ENCODE data around the gene PGM2.
"Not testable (repeated sequence)": the region's sequence is repeated elsewhere in the genome, so short reads cannot be mapped to it uniquely, and the experiment has no call there.

The PGM2 gene

DNA sequence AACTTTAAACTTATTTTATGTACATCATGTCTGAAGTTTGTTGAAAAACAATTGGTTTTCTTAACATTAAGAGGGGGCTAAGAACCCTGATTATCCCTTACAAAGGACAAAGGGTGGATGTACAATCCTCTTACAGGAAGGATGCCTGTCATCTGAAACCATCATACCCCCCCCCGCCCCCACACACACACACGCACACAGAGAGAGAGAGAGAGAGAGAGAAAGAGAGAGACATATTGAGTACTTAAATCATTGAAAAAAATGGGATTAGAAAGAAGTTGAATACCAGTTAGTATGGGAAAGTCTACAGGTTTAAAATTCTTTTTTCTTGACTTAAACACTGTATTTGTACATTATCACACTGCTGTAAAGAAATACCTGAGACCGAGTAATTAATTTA lies 10.9 kb upstream of the PGM2 start:
- in situ Hi-C loops (cut with MboI; ENCODE audit: low sequenced_read_pairs, unreplicated experiment), result no loop called here
- DNase-seq (ENCODE audit: low spot score), result no peak
- TF ChIP-seq CTCF (IDR thresholded peaks at IDR 0.05; ENCODE audit: borderline replicate concordance, control extremely low read depth, extremely low read depth, insufficient read depth, missing control alignments), result no peak

DNA sequence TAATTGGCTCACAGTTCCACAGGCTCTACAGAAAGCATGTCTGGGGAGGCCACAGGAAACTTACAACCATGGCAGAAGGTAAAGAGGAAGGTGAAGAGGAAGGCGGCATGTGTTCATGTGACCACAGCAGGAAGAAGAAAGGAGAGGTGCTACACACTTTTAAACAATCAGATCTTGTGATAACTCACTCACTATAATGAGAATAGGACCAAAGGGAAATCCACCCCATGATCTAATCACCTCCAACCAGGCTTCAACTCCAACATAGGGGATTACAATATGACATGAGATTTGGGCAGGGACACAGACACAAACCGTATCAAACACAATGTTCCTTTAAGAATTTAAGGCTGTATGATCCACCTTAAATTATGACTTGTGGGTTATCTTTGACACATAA lies 10.5 kb upstream of the PGM2 start:
- DNase-seq (ENCODE audit: low spot score), result no peak
- TF ChIP-seq CTCF (IDR thresholded peaks at IDR 0.05; ENCODE audit: borderline replicate concordance, control extremely low read depth, extremely low read depth, insufficient read depth, missing control alignments), result no peak
- in situ Hi-C loops (cut with MboI; ENCODE audit: low sequenced_read_pairs, unreplicated experiment), result no loop called here

GRCh38 chr4:37816719-37817118 lies 9.8 kb upstream of the PGM2 start:
- TF ChIP-seq CTCF (IDR thresholded peaks at IDR 0.05; ENCODE audit: borderline replicate concordance, control extremely low read depth, extremely low read depth, insufficient read depth, missing control alignments), result no peak
- in situ Hi-C loops (cut with MboI; ENCODE audit: low sequenced_read_pairs, unreplicated experiment), result no loop called here
- no peak for DNase-seq (ENCODE audit: low spot score)

DNA sequence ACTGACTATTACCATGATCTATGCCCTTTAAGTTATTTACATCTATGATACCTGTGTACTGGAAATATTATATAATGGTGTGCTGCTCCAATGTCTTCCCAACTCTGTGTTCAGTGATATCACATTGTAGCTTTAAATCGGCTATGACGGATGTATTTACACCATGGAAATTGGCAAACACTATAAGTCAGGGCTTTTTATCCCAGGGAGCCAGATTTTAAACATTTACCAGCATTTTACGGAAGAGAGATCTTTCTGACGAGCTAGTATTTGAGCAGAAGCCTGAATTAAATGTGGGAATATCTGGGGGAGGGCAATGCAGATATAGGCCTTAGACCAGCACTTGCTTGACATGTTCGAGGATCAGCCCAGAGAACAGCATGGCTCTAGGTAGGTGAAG lies 7.7 kb upstream of the PGM2 start:
- in situ Hi-C loops (cut with MboI; ENCODE audit: low sequenced_read_pairs, unreplicated experiment), result no loop called here
- no peak for DNase-seq (ENCODE audit: low spot score)
- no peak for TF ChIP-seq CTCF (IDR thresholded peaks at IDR 0.05; ENCODE audit: borderline replicate concordance, control extremely low read depth, extremely low read depth, insufficient read depth, missing control alignments)

DNA sequence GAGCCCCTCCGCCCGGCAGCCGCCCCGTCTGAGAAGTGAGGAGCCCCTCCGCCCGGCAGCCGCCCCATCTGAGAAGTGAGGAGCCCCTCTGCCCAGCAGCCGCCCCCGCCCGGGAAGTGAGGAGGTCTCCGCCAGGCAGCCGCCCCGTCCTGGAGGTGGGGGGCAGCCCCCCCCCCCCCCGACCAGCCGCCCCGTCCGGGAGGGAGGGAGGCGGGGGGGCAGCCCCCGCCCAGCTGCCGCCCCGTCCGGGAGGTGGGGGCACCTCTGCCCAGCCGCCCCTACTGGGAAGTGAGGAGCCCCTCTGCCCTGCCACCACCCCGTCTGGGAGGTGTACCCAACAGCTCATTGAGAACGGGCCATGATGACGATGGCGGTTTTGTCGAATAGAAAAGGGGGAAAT lies 6.0 kb upstream of the PGM2 start:
- in situ Hi-C loops (cut with MboI; ENCODE audit: low sequenced_read_pairs, unreplicated experiment); DNase-seq (ENCODE audit: low spot score): not testable (repeated sequence)

- DNase-seq (ENCODE audit: low spot score), result no peak
- in situ Hi-C loops (cut with MboI; ENCODE audit: low sequenced_read_pairs, unreplicated experiment), result no loop called here
These were observed 4.4 kb upstream of the PGM2 start for GRCh38 chr4:37821953-37822605.

DNA sequence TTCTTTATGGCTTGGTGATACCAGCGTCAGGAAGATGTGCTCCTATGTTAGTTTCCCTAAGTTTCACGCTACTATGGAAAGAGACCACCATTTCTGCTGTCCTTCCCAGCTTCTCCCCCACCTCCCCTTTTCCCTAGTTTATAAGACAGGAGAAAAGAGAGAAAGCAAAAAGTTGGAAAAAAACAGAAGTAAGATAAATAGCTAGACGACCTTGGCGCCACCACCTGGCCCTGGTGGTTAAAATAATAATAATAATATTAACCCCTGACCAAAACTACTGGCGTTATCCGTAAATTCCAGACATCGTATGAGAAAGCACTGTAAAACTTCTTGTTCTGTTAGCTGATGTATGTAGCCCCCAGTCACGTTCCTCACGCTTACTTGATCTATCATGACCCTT lies 985 bp upstream of the PGM2 start:
- DNase-seq (ENCODE audit: low spot score); in situ Hi-C loops (cut with MboI; ENCODE audit: low sequenced_read_pairs, unreplicated experiment): not testable (repeated sequence)

More at GRCh38 chr4:37821953-37822605, 4.4 kb upstream of the PGM2 start:
- no peak for TF ChIP-seq CTCF (IDR thresholded peaks at IDR 0.05; ENCODE audit: borderline replicate concordance, control extremely low read depth, extremely low read depth, insufficient read depth, missing control alignments)

DNA sequence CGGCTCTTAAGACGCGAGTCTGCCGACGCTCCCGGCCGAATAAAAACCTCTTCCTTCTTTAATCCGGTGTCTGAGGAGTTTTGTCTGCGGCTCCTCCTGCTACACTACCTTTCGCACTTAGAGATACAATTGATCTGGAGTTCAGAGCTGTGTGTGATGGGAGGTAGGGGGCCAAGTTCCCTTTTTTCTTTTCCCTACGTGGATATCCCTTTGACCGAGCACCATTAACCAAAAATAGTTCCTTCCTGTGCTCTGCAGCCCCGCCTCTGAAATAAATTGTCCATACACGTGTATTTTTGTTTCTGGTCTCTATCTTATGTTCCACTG lies 555 bp upstream of the PGM2 start:
- DNase-seq (ENCODE audit: low spot score), result no peak

More for the DNA sequence above, 555 bp upstream of the PGM2 start:
- no peak for TF ChIP-seq CTCF (IDR thresholded peaks at IDR 0.05; ENCODE audit: borderline replicate concordance, control extremely low read depth, extremely low read depth, insufficient read depth, missing control alignments)
- in situ Hi-C loops (cut with MboI; ENCODE audit: low sequenced_read_pairs, unreplicated experiment), result no loop called here

Data from GM13976 (cell line).